Tibial nerve (tissue), 4 donors: ENCODE measurements around the gene PLXNA4. TPM values are rescaled to one million over a fixed set of nuclear protein-coding genes. Genes with fewer than 3 reads are reported as not detected.

Experiments used
- DNase-seq, 2 donors: peaks; one replicate each; pipeline ENCODE4 v3.0.0-alpha.2; 2019; ENCODE audit warnings: low spot score in 2 of 2
- H3K27ac ChIP-seq, 4 donors: fragments of 200-600 bp; sonication (generic) in 3 of 4; one replicate each; pipeline ENCODE4 v1.5.1; 2017 to 2019; ENCODE audit warnings: mild to moderate bottlenecking in 1 of 4
- H3K27me3 ChIP-seq, 2 donors: fragments of 200-600 bp; sonication (generic) in 1 of 2; one replicate each; pipeline versions ENCODE4 v1.5.1 to v1.6.0; 2017 to 2019
- H3K36me3 ChIP-seq, 3 donors: fragments of 200-600 bp; sonication (generic); one replicate each; pipeline ENCODE4 v1.5.1; 2018 to 2019
- H3K4me1 ChIP-seq, 4 donors: fragments of 200-600 bp; sonication (generic) in 3 of 4; one replicate each; pipeline ENCODE4 v1.5.1; 2017 to 2019
- H3K4me3 ChIP-seq, 4 donors: fragments of 200-600 bp; sonication (generic) in 3 of 4; one replicate each; pipeline ENCODE4 v1.5.1; 2017 to 2019; ENCODE audit warnings: mild to moderate bottlenecking in 1 of 4, moderate library complexity in 1 of 4
- H3K9me3 ChIP-seq, 4 donors: fragments of 200-600 bp; sonication (generic) in 3 of 4; one replicate each; pipeline ENCODE4 v1.5.1; 2017 to 2019
- CTCF ChIP-seq, 5 experiments: fragments of 200-600 bp in 3 of 5; fragments of 450-650 bp in 2 of 5; sonication (generic) in 3 of 5; IDR thresholded peaks; one replicate each; pipeline ENCODE4 v1.5.1; 2016 to 2019; ENCODE audit warnings: antibody characterized with exemption in 5 of 5, mild to moderate bottlenecking in 3 of 5, moderate library complexity in 2 of 5
- EP300 ChIP-seq, 2 donors: sonication (generic); formaldehyde crosslinking; IDR thresholded peaks; one replicate each; pipeline ENCODE4 v1.6.1; 2017; ENCODE audit warnings: antibody characterized with exemption in 2 of 2, mild to moderate bottlenecking in 1 of 2
- POLR2A ChIP-seq, 2 donors: fragments of 450-650 bp; IDR thresholded peaks; one replicate each; pipeline ENCODE4 v1.6.1; 2017; ENCODE audit warnings: antibody characterized with exemption in 2 of 2, mild to moderate bottlenecking in 2 of 2, moderate library complexity in 2 of 2
- WGBS, 2 donors: methylation state at CpG; one replicate each; pipeline ENCODE4 v1.1.5; 2018; 5-methylcytosine and 5-hydroxymethylcytosine counted together
- total RNA-seq, 4 donors: library from RNA; depleted of rRNA; stranded (reverse); fragments of >200 nt; gene quantifications; one replicate each; pipeline ENCODE4 v1.1.0, GENCODE V29; 2016

PLXNA4 gene
- total RNA-seq, 4 donors from 2014 or later: 12.6 to 32.4 (median 13.7) TPM

GRCh38 chr7:132286836-132287235 lies 289.4 kb downstream of the PLXNA4 start:
- H3K36me3 ChIP-seq: no peaks in the 10 kb centered on the region
- no peak overlapping the region for H3K4me3 ChIP-seq
- no peak for DNase-seq
- no peaks in the 10 kb centered on the region for H3K27me3 ChIP-seq
- no peaks in the 10 kb centered on the region for H3K4me1 ChIP-seq
- H3K27ac ChIP-seq: no peak overlapping the region
- TF ChIP-seq CTCF (IDR thresholded peaks at IDR 0.05) (no peak), EP300 (IDR thresholded peaks at IDR 0.05) (no peak), POLR2A (IDR thresholded peaks at IDR 0.05) (no peak)
- no peaks in the 10 kb centered on the region for H3K9me3 ChIP-seq
- WGBS, 2 donors: 67 to 78% methylated on average over 5 of the region's 5 CpGs

- H3K27me3 ChIP-seq: no peaks in the 10 kb centered on the region
- H3K36me3 ChIP-seq: no peaks in the 10 kb centered on the region
- H3K4me1 ChIP-seq: peaks cover 0 to 12% (median 0%) of the 10 kb centered on the region in 4 donors
- DNase-seq: no peak
- TF ChIP-seq CTCF (IDR thresholded peaks at IDR 0.05) (no peak), POLR2A (IDR thresholded peaks at IDR 0.05) (no peak), EP300 (IDR thresholded peaks at IDR 0.05) (no peak)
- WGBS, 2 donors: 61 to 71% methylated on average over 2 of the region's 2 CpGs
- H3K4me3 ChIP-seq: no peak overlapping the region
- no peak overlapping the region for H3K27ac ChIP-seq
- no peaks in the 10 kb centered on the region for H3K9me3 ChIP-seq
These were observed 295.9 kb downstream of the PLXNA4 start for GRCh38 chr7:132280335-132280734.

- Histone ChIP-seq H3K27me3 (no peaks in the 10 kb centered on the region), H3K4me1 (peaks cover 0 to 12% (median 0%) of the 10 kb centered on the region in 4 donors), H3K27ac (no peak overlapping the region), H3K4me3 (no peak overlapping the region), H3K9me3 (no peaks in the 10 kb centered on the region), H3K36me3 (no peaks in the 10 kb centered on the region)
- 85 to 91% methylated on average over 4 of the region's 4 CpGs for WGBS, 2 donors
- no peak for TF ChIP-seq CTCF (IDR thresholded peaks at IDR 0.05)
- TF ChIP-seq POLR2A (IDR thresholded peaks at IDR 0.05): no peak
- TF ChIP-seq EP300 (IDR thresholded peaks at IDR 0.05): no peak
- DNase-seq: no peak
These were observed 296.6 kb downstream of the PLXNA4 start for GRCh38 chr7:132279718-132280117.

- 51 to 58% methylated on average over 5 of the region's 5 CpGs for WGBS, 2 donors
- Histone ChIP-seq H3K36me3 (no peaks in the 10 kb centered on the region), H3K27ac (no peak overlapping the region), H3K27me3 (no peaks in the 10 kb centered on the region), H3K9me3 (no peaks in the 10 kb centered on the region), H3K4me3 (no peak overlapping the region), H3K4me1 (peaks cover 0 to 12% (median 0%) of the 10 kb centered on the region in 4 donors)
- DNase-seq: no peak
- TF ChIP-seq POLR2A (IDR thresholded peaks at IDR 0.05): no peak
- no peak for TF ChIP-seq CTCF (IDR thresholded peaks at IDR 0.05)
- TF ChIP-seq EP300 (IDR thresholded peaks at IDR 0.05): no peak
These were observed 299.1 kb downstream of the PLXNA4 start for GRCh38 chr7:132276976-132277725.

GRCh38 chr7:132276234-132276630 lies 300.0 kb downstream of the PLXNA4 start:
- no peak overlapping the region for H3K27ac ChIP-seq
- no peak for DNase-seq
- H3K36me3 ChIP-seq: no peaks in the 10 kb centered on the region
- H3K9me3 ChIP-seq: no peaks in the 10 kb centered on the region
- TF ChIP-seq CTCF (IDR thresholded peaks at IDR 0.05): no peak
- TF ChIP-seq EP300 (IDR thresholded peaks at IDR 0.05): no peak
- TF ChIP-seq POLR2A (IDR thresholded peaks at IDR 0.05): no peak
- no peaks in the 10 kb centered on the region for H3K27me3 ChIP-seq
- no peak overlapping the region for H3K4me3 ChIP-seq
- WGBS, 2 donors: 20 to 28% methylated on average over 3 of the region's 3 CpGs
- peaks cover 0 to 12% (median 0%) of the 10 kb centered on the region in 4 donors for H3K4me1 ChIP-seq
